ENCODE data around the gene CHRDL2.

The CHRDL2 gene

DNA sequence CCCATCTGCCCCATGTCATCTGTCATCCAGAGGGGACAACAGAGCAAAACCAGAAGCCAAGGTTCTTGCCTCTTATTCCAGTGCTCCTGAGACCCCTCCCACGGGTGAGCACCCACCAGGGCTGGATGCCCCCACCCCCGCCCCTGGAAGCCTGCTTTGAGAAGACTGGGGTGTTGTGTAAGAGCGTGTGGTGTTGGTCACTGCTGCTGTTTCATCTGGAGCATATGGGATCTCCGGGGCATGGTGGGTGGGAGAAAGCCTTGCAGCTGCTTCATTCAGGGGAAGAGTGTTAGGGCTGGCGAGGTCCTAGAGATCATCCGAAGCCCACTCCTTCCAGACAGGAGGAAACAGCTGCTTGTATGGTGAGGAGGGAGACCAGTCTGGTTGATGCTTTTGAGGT is 54.1 kb downstream of the CHRDL2 start:
- TF ChIP-seq, protein P1, sequence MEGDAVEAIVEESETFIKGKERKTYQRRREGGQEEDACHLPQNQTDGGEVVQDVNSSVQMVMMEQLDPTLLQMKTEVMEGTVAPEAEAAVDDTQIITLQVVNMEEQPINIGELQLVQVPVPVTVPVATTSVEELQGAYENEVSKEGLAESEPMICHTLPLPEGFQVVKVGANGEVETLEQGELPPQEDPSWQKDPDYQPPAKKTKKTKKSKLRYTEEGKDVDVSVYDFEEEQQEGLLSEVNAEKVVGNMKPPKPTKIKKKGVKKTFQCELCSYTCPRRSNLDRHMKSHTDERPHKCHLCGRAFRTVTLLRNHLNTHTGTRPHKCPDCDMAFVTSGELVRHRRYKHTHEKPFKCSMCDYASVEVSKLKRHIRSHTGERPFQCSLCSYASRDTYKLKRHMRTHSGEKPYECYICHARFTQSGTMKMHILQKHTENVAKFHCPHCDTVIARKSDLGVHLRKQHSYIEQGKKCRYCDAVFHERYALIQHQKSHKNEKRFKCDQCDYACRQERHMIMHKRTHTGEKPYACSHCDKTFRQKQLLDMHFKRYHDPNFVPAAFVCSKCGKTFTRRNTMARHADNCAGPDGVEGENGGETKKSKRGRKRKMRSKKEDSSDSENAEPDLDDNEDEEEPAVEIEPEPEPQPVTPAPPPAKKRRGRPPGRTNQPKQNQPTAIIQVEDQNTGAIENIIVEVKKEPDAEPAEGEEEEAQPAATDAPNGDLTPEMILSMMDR (IDR thresholded peaks at IDR 0.05; ENCODE audit: control extremely low read depth, extremely low read depth, low read depth, missing control alignments) = no peak
- ChIA-PET CTCF (interaction anchor here (1.6 to 1.7 kb wide), 2 partner anchors 9 to 49 kb away, joined by 5 to 10 read pairs; no protein-coding TSS in a partner anchor), POLR2A (no interaction called here)
- no peak for DNase-seq (ENCODE audit: extremely low spot score)

- ChIA-PET POLR2A (no interaction called here), CTCF (interaction anchor here (1.6 kb wide), 1 partner anchor 10 kb away, joined by 5 read pairs; no protein-coding TSS in a partner anchor)
- TF ChIP-seq, protein P1 (IDR thresholded peaks at IDR 0.05; ENCODE audit: control extremely low read depth, extremely low read depth, low read depth, missing control alignments) = no peak
- DNase-seq (ENCODE audit: extremely low spot score) = no peak
Observed at GRCh38 chr11:74676596-74676995, 54.6 kb downstream of the CHRDL2 start.

DNA sequence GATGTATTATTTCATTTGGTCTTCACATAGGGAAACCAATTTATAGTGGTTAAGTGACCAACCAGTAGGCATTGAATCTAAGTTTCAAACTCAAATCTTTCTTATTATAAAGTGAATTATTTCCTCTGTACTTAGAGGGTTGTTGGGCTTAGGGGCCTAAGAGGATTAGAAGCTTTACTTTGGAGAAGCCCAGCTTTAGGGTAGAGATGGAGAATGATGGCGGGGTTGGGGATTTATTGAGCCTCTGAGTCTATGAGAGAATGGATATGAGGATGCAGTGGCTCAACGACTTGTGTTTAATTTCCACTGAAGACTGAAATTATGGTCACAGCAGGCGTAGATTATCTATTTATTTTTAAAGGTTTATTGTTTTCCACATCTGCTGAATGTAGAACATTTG is 55.5 kb downstream of the CHRDL2 start:
- CTCF ChIA-PET = interaction anchor here (1.6 kb wide), 1 partner anchor 11 kb away, joined by 5 read pairs; no protein-coding TSS in a partner anchor
- DNase-seq (ENCODE audit: extremely low spot score) = no peak
- TF ChIP-seq, protein P1 (IDR thresholded peaks at IDR 0.05; ENCODE audit: control extremely low read depth, extremely low read depth, low read depth, missing control alignments) = no peak
- POLR2A ChIA-PET = no interaction called here

DNA sequence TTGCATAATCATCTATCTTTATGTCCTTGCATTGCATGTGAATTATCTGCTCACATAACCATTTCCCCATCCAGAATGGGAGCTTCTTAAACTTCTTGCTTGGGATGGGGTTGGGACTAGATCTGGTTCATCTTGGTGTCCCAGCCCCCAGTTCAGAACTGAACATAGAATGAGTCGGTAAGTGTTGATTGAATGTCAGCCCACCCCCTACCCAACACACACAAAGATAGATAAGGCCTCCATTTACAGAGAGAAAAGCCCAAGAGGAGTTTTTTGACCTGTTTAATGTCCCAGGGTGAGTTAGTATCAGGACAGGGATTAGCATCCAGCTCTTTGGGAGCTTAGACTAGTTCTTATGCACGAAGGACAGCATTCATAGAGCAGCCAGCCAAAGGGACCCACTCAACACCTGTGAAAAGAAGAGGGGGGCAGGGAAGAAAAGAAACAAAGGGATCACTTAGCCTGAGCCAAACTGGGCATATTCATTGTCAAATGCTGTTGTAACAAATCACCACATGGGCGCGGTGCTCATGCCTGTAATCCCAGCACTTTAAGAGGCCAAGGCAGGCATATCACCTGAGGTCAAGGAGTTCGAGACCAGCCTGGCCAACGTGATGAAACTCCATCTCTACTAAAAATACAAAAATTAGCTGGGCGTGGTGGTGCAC is 57.4 kb downstream of the CHRDL2 start:
- TF ChIP-seq, protein P1 (IDR thresholded peaks at IDR 0.05; ENCODE audit: control extremely low read depth, extremely low read depth, low read depth, missing control alignments) = no peak
- CTCF ChIA-PET = interaction anchor here (1.5 kb wide), 1 partner anchor 29 kb away, joined by 6 read pairs; no protein-coding TSS in a partner anchor
- POLR2A ChIA-PET = no interaction called here
- DNase-seq (ENCODE audit: extremely low spot score) = no peak

- DNase-seq (ENCODE audit: extremely low spot score) = no peak
- POLR2A ChIA-PET = no interaction called here
- TF ChIP-seq, protein P1 (IDR thresholded peaks at IDR 0.05; ENCODE audit: control extremely low read depth, extremely low read depth, low read depth, missing control alignments) = no peak
- CTCF ChIA-PET = interaction anchor here (1.5 kb wide), 1 partner anchor 29 kb away, joined by 6 read pairs; no protein-coding TSS in a partner anchor
Observed at GRCh38 chr11:74672956-74673692, 58.1 kb downstream of the CHRDL2 start.

- POLR2A ChIA-PET = no interaction called here
- peak; percentile 8 for DNase-seq (ENCODE audit: extremely low spot score)
- TF ChIP-seq, protein P1 (IDR thresholded peaks at IDR 0.05; ENCODE audit: control extremely low read depth, extremely low read depth, low read depth, missing control alignments) = no peak
- CTCF ChIA-PET = interaction anchor here (1.1 to 1.2 kb wide), 2 partner anchors 24 to 29 kb away, joined by 3 read pairs; no protein-coding TSS in a partner anchor
Observed at GRCh38 chr11:74672332-74672955, 58.8 kb downstream of the CHRDL2 start.
